ENCODE measurements around the gene ATP6AP1.

The ATP6AP1 gene

DNA sequence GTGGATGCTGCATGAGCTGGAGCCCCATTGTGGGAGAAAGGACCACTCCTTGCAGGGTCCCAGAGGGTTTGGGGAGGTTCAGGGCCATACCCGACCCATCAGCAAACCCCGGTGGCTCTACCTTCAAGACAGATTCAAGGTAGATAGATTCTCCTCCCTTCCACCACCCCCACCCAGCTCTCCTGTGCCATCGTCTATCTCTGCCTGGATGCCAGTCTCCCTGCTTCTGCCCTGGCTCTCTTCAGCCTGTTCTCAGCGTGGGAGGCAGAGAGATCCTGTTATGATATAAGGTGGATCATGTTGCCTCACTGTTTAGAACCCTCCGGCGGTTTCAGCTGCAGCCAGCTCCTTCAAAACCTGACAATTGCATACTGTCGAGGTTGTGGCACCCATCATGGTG is 45.2 kb downstream of the ATP6AP1 start:
- no peak for DNase-seq

DNA sequence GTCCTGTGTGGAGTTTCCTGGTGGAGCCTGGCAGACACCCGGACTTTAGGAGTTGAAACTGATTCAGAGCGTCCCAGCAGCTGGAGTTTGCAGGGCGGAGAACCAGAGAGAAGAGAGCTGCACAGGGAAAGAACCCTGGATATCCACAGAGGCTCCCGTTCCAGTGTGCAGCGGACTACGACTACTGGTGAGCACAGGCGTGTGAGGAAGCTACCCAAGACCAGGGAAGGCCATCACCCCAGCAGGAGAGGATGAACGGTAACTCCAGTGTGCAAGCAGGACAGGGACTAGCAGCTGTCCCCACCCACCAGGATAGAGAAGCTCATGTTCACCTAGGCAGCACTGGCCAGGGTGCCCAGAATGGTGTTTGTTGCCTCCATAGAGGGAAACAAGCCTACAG is 48.3 kb downstream of the ATP6AP1 start:
- DNase-seq, result no peak

DNA sequence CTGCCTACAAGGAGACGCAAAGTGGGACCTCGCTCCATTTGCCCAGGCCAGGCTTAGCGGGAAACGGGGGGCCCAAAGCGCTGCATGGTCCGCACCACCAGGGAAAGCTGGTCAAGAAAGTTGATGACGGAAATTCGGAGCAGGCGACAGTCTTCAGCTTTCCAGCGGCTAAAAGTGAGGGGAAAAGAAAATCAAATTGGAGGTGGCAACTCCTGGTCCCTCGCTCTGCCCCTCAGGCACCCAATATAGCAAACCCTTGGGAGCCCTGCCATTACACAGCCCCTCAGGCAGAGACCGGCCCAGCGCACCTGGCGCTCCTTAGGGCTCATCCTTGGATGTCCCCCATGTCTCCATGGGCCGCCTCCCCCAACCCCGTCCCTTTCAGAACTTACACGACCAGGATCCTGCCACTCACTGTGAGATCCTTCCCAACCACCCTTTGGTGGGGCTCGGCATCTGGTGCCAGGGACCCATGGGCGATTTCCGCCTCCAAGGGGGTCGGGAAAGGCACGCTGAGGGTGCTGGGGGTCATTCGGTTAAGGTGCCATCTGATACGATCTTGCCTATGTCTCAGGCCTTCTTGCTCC is 49.5 kb downstream of the ATP6AP1 start:
- no peak for DNase-seq

- DNase-seq, result peak; percentile 95
These were observed 50.5 kb downstream of the ATP6AP1 start, which contains the start of gene LAGE3 for GRCh38 chrX:154478728-154479622. TSS of gene LAGE3 (minus strand) at chrX:154479281. CDS start at chrX:154478915, 366 bp downstream.

- DNase-seq, result no peak
These were observed 52.7 kb downstream of the ATP6AP1 start for GRCh38 chrX:154481195-154481594.

- DNase-seq, result no peak
These were observed 53.6 kb downstream of the ATP6AP1 start for GRCh38 chrX:154481911-154482601.

DNA sequence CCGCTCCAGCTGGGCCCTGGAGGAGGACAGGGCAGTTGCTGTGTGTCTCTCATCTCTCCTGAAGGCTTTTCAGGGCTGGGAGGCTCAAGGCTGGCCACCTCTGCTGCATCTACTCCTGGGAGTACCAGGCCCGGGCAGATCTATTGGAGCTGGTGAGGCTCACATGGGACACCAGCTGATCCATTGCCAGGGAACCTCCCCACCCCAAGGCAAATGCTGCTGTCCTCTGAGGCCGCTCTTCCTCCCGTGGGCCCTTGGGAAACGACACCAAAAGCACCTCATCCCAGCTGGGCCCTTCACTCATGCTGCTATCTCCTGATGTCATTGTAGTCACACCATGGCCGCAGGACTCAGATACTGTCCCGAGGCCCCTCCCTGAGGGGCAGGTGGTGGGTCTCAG is 54.3 kb downstream of the ATP6AP1 start:
- DNase-seq, result no peak

- DNase-seq, result no peak
These were observed 54.8 kb downstream of the ATP6AP1 start for GRCh38 chrX:154483325-154483724.

DNA sequence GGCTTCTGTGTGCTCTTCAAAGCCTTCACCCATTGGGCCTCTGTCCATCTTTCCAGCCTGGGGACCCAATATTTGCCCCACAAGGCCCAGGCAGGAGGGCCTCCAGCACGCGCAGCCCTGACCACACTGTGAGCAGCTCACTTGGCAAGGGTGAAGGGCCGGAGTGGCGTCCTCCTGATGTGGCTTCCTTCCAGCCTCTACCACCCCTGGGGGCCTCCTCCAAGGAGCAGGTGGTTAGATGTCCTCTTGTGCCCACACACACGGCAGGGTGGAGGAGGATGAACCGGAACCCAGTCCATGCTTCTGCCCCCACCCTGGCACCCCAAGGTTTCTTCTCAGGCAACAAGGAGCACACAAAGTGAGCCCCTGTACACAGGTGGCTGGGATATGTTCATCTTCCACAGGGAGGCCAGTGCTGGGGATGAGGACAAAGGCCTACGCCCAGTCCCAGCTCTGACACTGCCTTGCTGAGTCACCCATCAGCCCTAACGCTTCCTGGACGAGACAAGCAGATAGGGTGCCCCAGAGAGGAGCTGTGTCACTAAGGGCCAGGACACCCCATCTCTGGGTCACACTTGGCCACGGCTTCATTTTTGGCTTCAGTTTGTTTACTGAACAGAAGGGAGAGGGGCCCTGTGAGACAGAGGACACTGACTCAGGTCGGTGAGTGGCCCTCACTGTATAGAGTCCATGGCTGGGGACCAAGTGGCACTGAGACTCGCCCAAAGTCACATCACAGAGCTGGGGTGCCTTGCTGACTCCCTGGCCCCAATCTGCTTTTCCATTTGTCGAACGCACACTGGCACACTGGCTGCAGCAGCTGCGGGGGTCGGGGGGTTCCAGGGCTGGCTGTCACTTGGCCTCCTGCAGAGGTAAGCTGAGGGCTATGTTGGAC is 56.0 kb downstream of the ATP6AP1 start:
- DNase-seq, result no peak

- DNase-seq, result no peak
These were observed 56.9 kb downstream of the ATP6AP1 start for GRCh38 chrX:154485150-154486051.

GRCh38 chrX:154486052-154486395 is 57.5 kb downstream of the ATP6AP1 start:
- DNase-seq, result peak; percentile 44
